Measurements from ENCODE around the gene ALKBH5. TPM values are rescaled to one million over a fixed set of nuclear protein-coding genes. Genes with fewer than 3 reads are reported as not detected.

The ALKBH5 gene
- total RNA-seq, 4 donors from 2014 or later = 56.0 to 87.2 (median 76.4) TPM

- TF ChIP-seq POLR2A (IDR thresholded peaks at IDR 0.05) (no peak), CTCF (IDR thresholded peaks at IDR 0.05) (no peak)
- 51 to 79% methylated on average over 4 to 5 of the region's 5 CpGs for WGBS, 2 donors
- intact Hi-C loops (cut with DNase I; ENCODE audit: low total_unique reads) = no loop called here
- DNase-seq (ENCODE audit: low spot score in 2 of 2) = no peak
- H3K4me3 ChIP-seq (ENCODE audit: low read depth, poor library complexity, severe bottlenecking) = no peak overlapping the region
Measured at GRCh38 chr17:18166894-18167293, 16.7 kb upstream of the ALKBH5 start.

GRCh38 chr17:18167421-18167820, 16.2 kb upstream of the ALKBH5 start:
- no peak overlapping the region for H3K4me3 ChIP-seq (ENCODE audit: low read depth, poor library complexity, severe bottlenecking)
- intact Hi-C loops (cut with DNase I; ENCODE audit: low total_unique reads) = no loop called here
- no peak for TF ChIP-seq CTCF (IDR thresholded peaks at IDR 0.05)
- TF ChIP-seq POLR2A (IDR thresholded peaks at IDR 0.05) = no peak
- no peak for DNase-seq (ENCODE audit: low spot score in 2 of 2)
- 75 to 90% methylated on average over 5 to 7 of the region's 10 CpGs for WGBS, 2 donors

- no peak for TF ChIP-seq POLR2A (IDR thresholded peaks at IDR 0.05)
- TF ChIP-seq CTCF (IDR thresholded peaks at IDR 0.05) = no peak
- whole genome bisulfite sequencing, 2 donors = 81 to 94% methylated on average over 3 of the region's 3 CpGs
- intact Hi-C loops (cut with DNase I; ENCODE audit: low total_unique reads) = no loop called here
- no peak for DNase-seq (ENCODE audit: low spot score in 2 of 2)
- no peak overlapping the region for H3K4me3 ChIP-seq (ENCODE audit: low read depth, poor library complexity, severe bottlenecking)
Measured at GRCh38 chr17:18172531-18173278, 10.9 kb upstream of the ALKBH5 start.

DNA sequence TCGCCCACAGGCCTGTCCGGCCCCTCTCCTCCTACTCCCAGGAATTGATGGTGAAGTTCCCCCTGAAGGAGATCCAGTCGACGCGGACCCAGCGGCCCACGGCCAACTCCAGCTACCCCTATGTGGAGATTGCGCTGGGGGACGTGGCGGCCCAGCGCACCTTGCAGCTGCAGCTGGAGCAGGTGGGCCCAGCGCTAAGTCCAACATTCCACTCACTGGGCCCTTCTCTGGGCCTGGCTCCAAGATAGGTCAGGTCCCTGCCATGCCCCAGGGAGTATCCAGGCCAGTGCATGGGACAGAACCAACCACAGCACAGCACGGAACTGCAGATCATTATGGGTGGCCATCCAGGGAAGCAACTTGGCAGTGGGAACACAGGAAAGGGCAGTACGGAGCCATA, 9.9 kb upstream of the ALKBH5 start:
- no peak for TF ChIP-seq CTCF (IDR thresholded peaks at IDR 0.05)
- no peak for TF ChIP-seq POLR2A (IDR thresholded peaks at IDR 0.05)
- no peak overlapping the region for H3K4me3 ChIP-seq (ENCODE audit: low read depth, poor library complexity, severe bottlenecking)
- no peak for DNase-seq (ENCODE audit: low spot score in 2 of 2)
- intact Hi-C loops (cut with DNase I; ENCODE audit: low total_unique reads) = no loop called here
- 90 to 98% methylated on average over 10 to 14 of the region's 14 CpGs for WGBS, 2 donors

- H3K4me3 ChIP-seq (ENCODE audit: low read depth, poor library complexity, severe bottlenecking) = no peak overlapping the region
- intact Hi-C loops (cut with DNase I; ENCODE audit: low total_unique reads) = no loop called here
- 80% methylated on average over 7 of the region's 7 CpGs for WGBS, 2 donors
- no peak for TF ChIP-seq POLR2A (IDR thresholded peaks at IDR 0.05)
- TF ChIP-seq CTCF (IDR thresholded peaks at IDR 0.05) = no peak
- DNase-seq (ENCODE audit: low spot score in 2 of 2) = peak in 1 of 2 donors; percentile 38
Measured at GRCh38 chr17:18176176-18176575, 7.5 kb upstream of the ALKBH5 start.

GRCh38 chr17:18177133-18177532, 6.5 kb upstream of the ALKBH5 start:
- H3K4me3 ChIP-seq (ENCODE audit: low read depth, poor library complexity, severe bottlenecking) = no peak overlapping the region
- TF ChIP-seq POLR2A (IDR thresholded peaks at IDR 0.05) = no peak
- TF ChIP-seq CTCF (IDR thresholded peaks at IDR 0.05) = no peak
- intact Hi-C loops (cut with DNase I; ENCODE audit: low total_unique reads) = no loop called here

More at GRCh38 chr17:18177133-18177532, 6.5 kb upstream of the ALKBH5 start:
- no peak for DNase-seq (ENCODE audit: low spot score in 2 of 2)
